ENCODE data around the gene ATXN10.
"Not testable (repeated sequence)": the region's sequence is repeated elsewhere in the genome, so short reads cannot be mapped to it uniquely, and the experiment has no call there.

ATXN10 gene

DNA sequence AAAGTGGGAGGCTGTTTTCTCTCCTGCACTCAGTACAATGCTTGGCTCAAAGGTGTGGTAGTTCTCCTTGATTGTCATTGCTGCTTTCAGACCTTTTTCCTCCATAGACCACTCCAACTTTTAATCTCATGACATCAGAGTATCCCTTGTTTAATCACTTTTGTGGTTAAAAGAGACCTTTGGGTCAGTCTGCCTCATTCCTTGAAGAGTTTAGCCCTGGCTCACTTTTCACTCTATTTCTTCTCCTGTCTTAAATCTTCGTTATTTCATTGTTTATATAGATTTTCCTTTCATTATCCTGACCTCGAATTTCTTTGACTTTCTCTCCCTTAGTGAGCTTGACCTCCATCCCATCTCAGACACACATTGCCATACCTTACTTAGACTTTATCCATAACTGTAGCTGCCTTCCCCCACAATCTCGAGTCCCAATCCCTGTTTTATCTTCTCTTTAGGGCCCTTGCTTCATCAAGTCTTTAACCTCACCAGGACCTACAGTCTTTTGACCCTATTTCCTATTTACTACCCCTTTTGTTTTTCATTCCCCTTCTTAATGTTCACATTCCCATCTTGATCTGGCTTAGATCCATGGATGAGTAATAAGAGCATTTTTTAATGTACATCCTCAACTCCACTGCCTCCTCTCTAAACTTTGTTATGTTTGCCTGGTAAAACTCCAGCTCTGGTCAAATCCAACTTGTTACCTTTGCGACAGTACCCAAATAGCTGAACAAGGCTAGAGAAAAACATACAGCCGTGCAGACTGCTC lies 9.5 kb downstream of the ATXN10 start:
- DNase-seq = no peak

DNA sequence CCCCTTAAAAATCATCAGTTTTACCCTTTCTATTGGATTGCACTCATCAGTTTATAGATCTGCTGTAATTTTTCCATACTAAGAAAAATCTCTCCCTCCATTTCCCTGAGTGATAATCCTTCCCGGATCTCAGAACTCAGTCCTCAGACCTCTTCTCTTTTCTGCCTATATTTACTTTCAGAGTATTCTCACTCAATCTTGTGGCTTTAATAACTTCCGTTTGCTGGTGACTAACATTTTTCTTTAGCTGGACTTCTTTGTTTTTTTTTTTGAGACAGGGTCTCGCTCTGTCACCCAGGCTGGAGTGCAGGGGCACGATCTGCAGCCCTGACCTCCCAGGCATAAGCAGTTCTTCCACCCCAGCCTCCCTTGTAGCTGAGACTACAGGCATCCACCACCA lies 10.4 kb downstream of the ATXN10 start:
- no peak for DNase-seq

DNA sequence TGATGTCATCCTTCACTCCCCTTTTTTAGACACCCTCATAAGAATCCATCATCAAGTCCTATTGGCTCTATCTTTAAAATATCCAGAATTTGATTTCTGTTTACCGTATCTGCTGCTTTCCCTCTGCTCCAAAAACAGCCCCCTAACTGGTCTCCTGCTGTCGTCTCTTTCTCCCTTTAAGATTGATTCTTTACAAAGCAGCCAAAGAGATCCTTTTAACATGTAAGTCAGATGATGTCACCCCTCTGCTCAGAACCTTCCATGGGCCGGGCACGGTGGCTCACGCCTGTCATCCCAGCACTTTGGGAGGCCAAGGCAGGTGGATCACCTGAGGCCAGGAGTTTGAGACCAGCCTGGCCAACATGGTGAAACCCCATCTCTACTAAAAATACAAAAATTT lies 11.1 kb downstream of the ATXN10 start:
- DNase-seq = not testable (repeated sequence)

DNA sequence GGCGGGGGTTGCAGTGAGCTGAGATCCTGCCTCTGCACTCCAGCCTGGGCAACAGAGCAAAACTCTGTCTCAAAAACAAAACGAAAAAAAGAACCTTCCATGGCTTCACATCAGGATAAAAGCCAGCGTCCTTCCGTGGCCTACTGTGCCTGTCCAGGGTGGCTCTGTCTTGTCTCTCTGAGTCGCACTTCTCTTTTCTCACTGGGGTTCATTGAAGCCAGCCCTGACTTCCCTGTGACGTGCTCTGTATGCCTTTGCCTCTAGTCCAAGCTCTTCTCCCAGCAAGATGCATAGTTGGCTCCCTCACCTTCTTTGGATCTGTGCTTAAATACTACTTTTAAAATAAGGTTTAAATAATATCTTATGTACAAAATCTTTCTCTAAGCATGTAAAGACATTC lies 11.6 kb downstream of the ATXN10 start:
- DNase-seq = no peak

DNA sequence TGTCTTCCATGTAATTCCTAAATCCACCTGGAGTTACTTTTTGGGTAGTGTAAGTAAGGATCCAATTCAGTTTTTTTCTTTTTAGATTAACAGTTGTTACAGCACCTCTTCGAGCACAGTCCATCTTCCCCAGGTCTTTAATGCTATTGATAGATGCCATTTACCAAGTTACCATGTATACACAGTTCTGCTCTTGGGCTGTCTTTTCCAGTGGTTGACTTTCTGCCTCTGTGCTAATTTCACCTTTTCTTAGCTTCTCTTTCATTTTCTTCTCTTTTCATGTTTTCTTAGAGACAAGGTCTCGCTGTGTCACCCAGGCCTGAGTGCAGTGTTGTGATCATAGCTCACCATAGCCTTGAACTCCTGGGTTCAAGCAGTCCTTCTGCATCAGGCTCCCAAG lies 12.0 kb downstream of the ATXN10 start:
- no peak for DNase-seq

DNA sequence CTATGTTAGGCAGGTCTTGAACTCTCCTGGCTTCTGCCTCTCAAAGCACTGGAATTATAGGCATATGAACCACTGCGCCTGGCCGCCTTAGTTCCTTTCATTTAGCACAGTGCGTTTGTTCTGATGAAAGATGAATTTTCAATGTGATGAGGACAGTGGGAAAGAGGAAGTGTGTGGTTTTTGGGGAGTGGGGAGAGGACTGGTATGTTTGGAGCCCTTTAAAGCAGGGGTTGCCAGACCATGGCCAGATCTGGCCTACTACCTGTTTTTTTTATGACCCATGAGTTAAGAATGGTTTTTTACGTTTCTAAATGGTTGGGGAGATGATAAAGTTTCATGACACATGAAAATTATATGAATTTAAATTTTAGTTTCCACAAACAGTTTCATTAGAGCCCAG lies 12.5 kb downstream of the ATXN10 start:
- DNase-seq = no peak

DNA sequence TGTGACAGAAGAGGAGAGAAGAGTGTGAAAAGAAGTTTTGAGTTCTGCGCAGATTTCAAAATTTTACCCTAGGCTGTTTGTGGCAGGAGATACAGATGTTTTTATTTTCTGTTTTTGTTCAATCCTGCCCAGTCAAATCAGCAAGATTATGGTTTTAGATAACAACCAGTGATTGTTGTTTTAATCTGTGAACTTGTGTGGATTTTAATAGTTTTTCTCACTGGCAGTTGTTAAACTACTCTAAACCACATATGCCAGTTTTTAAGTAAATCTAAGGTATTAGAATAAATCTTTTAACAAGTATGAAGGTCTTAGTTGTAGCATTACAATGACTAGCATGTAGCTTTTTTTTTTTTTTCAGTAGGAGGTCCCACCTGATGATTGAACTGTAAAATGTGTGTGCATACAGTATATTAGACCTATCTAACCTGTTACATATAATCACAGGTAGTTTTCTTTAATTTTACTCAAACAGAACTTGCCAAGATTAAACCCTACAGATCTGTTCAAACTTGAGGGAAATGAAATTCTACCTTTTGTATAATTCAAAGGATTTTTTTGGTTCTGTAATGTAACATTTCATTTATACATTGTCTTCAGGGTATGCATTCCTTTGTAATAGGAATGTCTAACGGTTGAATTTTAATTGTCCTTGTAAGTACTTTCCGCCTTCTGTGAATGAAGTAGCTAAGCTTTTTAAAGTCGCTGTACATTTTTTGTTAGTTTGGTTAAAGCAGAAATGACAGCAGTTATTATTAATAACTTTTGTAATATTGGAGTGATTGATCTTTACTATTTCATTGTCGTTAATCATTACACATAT lies 13.3 kb downstream of the ATXN10 start:
- DNase-seq = no peak

DNA sequence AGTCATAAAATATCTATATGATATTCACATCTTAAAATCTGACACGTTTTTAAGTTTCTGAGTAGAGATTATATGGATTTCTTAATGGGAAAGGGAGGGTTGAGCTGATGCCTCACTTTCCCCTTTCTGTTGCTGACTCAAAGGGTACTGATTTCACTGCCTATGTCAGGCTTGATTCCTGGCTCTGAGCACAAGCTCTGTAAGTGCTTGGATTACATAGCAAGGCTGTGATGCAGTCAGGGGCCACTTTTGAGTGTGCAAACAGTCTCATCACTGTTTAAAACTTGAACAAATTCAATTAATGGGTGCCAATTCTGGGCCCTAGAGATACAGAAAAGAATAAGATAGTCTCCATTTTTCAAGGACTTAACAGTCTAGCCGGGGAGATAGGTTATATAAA lies 14.4 kb downstream of the ATXN10 start:
- DNase-seq = no peak

DNA sequence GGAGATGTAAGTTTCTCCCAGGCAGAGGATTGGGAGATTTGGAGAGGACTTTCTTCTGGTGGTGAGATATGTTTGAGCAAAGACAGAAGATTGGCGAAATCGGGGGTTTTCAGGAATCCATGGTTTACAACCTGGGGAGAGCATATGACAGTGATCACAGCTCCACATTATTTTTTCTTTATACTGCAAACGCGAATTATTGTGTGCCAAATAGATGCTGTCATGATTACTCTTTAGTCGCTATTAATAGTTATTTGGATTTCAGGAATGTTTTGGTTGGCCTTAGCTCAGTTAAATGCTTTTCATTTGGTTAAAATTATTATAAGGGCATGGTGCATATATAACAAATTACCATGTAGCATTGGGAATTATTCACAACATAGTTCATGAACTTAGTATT lies 15.2 kb downstream of the ATXN10 start:
- DNase-seq = no peak

DNA sequence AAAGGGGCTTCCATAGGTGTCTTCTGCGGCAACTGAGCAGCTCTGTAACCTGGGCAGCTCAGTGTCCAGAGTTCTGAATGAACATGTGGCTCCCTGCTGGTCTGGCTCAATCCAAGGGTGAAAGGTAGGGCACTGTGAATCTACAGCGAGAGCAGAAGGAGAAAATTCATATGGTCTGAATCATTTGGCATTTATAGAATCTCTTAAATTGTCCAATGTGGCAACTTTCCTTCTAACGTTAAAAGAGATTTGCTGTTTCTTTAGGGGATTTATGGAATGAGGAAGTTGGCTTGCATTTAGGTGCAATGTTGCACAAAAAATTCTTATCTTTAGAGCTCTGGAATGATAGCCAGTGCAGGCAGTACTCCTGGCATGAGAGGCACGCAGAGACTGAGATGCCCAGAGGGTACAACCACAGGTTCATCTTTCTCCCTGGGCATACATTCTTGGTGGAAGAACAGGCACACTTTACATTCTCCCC lies 17.0 kb downstream of the ATXN10 start:
- no peak for DNase-seq

DNA sequence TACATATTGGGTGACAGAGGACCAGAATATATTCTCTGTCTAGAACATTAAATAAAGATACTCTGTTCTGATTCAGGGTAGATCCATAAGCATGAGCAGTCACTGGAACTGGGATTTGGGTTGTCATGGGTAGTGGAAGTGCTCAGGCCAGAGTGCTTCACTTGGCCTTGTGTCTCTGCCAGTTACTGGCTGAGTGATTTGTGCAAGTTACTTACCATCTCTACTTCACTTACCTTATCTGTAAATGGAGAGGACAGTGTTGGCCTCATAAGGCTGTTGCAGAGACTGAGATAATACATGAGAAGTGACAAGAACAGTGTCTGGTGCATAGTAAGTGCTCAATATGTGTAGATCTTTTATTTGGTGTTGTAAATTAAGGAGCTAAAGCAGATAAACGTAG lies 17.6 kb downstream of the ATXN10 start:
- DNase-seq = no peak

DNA sequence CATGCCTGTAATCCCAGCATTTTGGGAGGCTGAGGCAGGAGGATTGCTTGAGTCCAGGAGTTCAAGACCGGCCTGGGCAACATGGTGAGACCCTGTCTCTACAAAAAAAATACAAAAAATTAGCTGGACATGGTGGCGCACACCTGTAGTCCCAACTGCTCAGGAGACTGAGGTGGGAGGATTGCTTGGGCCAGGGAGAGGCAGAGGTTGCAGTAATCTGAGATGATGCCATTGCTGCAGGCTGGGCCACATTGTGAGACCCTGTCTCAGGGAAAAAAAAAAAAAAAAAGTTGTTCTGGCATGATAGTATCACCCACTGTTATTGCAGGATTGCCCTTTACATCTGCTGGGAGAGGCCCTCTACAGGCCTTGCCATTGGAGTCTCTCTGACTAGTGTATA lies 18.4 kb downstream of the ATXN10 start:
- DNase-seq = no peak

DNA sequence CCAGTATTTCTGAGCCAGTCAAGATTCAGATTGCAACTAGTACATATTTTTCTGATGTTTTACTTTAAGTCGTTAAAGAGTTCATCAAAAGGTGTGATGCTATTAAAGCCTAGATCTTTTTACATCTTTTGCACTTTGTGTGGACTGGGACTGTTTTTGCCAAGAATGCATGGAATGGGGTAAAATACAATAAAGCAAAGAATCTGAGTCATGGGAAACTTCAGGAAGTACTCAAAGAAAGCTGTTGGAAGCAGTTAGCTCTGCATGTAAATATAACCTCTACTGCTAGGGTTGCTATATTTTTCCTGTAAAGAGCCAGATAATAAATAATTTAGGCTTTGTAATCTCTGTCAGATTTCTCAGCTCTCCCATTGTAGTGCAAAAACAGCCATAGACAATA lies 20.9 kb downstream of the ATXN10 start:
- DNase-seq = no peak

DNA sequence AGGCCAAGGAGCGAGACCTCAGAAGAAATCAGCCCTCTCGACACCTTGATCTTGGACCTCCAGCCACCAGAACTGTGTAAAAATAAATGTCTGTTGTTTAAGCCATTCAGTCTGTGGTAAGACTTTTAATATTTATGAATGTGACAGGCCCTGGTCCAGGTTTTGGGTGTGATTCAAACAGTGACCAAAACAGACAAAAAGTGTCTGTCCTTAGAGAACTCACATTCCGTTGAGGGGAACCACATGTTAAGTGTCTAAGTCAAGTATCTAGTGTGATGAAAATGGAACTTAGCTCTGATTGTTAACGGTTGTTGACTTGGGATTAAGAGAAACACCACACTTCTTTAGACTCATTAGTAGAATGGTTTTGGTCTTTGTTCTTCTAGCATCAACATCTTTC lies 22.2 kb downstream of the ATXN10 start:
- no peak for DNase-seq

DNA sequence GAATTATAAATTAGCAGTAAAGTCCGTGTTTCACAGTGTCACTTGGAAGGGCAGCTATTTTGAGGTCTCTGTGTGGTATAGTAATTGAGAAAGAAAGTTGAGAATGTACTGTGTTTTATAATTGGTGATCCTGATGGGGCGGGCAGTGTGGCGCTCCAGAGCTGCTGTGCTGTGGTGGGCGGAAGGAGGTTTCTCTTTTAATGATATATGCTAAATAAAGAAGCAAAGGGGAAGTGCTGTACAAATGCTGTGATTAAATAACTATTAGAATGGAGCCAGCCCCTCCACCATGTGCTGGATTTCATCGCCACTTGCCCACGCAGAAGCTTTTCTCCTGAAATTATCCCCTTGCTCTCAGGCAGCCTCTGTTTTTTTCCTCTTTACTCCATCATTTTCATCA lies 24.6 kb downstream of the ATXN10 start:
- no peak for DNase-seq

DNA sequence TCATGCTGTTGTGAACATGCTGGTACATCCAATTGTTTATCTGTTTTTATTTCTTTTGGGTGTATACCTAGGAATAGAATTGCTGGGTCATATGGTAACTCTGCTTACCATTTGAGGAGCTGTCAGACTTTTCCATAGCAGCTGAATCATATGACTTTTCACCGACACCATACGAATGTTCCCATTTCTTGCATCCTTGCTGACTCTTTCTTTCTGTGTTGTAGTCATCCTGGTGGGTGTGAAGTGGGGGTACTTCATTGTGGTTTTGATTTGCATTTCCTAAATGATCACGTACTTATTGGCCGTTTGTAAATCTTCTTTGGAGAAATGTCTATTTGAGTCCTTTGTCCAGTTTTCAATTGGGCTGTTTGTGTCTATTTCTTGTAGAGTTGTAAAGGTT lies 26.5 kb downstream of the ATXN10 start:
- no peak for DNase-seq

DNA sequence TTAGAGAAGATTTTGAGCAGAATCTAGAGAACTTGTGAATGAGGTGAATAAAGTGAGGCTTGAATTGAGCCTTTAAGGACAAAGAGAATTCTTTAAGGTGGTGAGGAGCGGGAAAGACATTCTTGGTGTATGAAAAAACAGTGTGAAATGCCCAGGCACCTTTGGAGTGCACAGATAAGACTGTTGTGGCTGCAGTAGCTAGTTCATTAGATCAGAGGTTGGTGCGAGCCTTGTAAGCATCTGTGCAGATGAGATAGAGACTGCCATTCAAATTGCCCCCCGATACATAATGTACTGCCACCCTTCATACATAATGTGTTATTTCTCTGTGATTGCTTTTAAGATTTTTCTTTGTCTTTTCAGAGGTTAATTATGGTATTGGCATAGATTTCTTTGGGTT lies 31.3 kb downstream of the ATXN10 start:
- no peak for DNase-seq

DNA sequence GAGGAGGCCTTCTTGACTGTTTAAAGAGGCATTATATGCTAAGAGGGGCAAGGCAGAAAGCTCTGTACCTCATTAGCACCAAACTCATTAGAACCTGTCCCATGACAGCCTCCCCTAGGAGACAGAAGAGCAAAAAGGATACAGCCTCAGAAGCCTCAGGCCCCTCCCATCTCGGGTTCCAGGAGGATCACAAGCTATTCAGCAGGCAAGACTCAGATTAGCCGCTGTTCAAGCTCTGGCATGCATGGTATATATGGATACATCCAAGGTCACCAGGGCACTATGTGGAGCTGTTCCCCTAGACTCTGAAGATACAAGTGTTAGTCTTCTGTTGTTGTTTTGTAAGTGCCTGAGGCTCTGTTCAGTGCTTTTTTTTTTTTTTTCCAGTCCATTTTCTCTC lies 32.1 kb downstream of the ATXN10 start:
- DNase-seq = no peak

DNA sequence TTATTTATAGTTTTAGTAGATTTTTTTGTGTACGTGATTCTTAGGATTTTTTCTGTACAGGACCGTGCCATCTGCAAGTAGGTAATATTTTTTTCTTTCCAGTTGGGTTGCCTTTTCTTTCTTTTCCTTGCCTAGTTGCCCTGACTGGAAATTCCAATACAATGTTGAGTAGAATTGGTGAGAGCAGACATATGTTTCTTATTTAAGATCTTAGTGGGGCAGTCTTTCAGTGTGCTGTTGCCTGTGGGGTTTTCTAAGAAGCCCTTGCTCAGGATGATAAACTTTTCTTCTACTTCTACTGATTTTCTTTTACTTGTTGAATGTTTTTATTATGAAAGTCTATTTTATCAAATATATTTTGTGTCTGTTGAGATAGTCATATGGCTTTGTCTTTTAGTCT lies 33.0 kb downstream of the ATXN10 start:
- no peak for DNase-seq

DNA sequence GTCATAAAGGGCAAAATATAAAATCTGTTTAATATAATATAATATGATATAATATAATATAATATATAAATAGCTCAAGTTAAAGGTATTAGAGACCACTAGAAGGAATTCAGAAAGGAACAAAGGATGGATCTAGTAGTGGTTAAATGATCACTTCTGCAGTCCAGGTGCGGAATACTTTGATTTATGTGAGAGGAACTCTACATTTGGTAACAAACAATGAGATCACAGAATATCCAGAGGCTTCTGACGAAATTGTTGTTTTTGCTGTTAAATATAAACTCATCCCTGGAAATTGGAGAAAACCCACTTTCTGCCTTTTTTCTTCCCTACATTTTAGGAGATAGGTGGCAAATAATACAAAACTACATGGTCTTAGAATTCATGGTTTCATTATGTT lies 36.0 kb downstream of the ATXN10 start:
- DNase-seq = no peak

DNA sequence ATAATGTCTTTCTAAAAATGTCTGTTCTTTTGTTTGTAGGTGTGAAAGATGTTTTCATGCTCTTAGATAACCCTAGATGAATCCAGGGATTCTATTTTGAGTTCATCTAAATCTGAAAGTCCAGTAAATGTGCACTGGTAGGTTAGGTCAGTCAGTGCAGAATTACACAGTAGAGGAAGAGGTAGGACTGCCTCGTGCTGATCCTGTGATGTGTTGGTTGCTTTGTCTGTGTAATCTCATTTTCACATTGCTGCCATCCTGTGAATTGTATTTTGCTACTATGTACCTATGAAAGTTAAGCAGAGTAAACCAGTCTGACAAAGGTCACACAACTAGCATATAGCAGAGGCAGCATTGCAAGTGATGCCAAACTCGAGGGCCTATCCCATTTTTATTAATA lies 36.5 kb downstream of the ATXN10 start:
- no peak for DNase-seq

DNA sequence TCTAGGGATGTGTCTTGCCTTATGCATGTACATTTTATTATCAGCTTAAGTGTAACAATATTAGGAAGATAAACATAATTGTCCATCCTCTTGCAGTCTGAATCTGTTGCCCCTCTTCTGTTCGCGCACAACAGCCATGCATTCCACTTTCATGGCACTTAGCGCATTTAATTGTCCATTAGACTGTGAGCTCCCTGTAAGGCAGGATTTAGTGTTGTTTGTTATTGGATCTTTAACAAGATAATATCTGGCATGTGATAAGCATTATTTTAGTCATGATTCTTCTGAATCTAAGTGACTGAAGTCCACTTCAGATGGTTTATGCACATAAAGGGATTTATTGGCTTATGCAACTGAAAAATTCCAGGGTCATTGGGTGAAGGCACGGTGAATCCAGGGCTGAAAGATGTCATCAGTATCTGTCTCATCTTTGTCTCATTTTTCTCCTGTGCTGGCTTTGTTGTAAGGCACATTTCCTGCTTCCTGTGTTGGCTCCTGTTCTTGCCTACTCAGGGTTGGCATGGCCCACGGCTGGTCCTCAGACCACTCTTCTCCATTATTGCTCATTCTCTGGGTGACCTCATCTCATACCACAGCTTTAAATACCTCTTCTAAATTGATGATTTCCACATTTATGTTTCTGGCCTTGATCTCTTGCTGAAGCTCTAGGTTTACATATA lies 37.6 kb downstream of the ATXN10 start:
- DNase-seq = no peak

DNA sequence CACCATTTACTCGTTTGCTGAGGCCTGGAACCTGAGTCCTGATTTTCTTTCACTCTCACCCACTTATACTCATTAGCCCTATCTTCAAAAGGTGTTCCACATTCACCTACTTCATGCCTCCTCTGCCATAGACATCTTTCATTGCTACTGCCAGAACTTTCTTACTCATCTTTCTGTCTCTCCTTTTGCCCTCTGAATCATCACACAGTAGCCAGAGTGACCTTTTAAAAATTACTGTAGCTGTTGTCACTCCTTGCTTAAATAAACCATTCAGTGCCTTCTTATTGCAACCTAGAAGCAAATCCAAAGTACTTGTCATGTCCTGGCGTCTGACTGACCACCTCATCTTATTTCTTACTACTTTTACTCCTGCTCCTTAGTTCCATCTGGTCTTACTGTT lies 38.2 kb downstream of the ATXN10 start:
- no peak for DNase-seq

DNA sequence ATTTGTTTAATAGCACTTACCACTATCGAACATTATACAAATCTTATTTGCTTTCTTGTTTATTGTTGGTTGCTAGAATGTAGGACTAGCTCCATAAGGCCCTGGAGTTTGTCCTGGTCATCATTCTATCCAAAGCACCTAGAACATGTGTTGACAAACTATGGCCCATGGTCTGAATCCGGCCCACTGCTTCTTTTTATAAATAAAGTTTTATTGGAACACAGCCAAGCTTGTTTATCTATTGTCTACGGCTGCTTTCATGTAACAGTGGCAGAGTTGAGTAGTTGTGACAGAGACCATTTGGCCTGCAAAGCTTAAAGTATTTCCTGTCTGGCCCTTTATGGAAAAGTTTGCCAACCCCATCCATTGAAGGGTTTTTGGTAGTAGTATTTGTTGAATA lies 38.8 kb downstream of the ATXN10 start:
- no peak for DNase-seq
